NB4 (cell line): Measurements from ENCODE around the gene PDXK.

ENCODE experiments used
- CTCF ChIP-seq: IDR thresholded peaks from one replicate; pipeline ENCODE4 v1.5.1; 2012; ENCODE audit warnings: low read depth, low read length
- MAX ChIP-seq: IDR thresholded peaks from 2 replicates; pipeline ENCODE4 v1.6.1; 2011; ENCODE audit warnings: low read depth, low read length
- MYC ChIP-seq: IDR thresholded peaks from 2 replicates; pipeline ENCODE4 v1.6.1; 2011; ENCODE audit warnings: low read depth, low read length
- POLR2A ChIP-seq: IDR thresholded peaks from 2 replicates; pipeline ENCODE4 v1.6.1; 2011; ENCODE audit warnings: mild to moderate bottlenecking; ENCODE audit not compliant: insufficient read length; ENCODE audit errors: extremely low read depth

GRCh38 chr21:43703035-43703880 lies 15.7 kb upstream of the PDXK start:
- TF ChIP-seq POLR2A, result no peak
- TF ChIP-seq CTCF, result no peak
- peak; percentile 49; the same call in 1 of the 2 replicates for TF ChIP-seq MAX
- no peak for TF ChIP-seq MYC
